Measurements from ENCODE around the gene LRRC8A.

Gene LRRC8A

DNA sequence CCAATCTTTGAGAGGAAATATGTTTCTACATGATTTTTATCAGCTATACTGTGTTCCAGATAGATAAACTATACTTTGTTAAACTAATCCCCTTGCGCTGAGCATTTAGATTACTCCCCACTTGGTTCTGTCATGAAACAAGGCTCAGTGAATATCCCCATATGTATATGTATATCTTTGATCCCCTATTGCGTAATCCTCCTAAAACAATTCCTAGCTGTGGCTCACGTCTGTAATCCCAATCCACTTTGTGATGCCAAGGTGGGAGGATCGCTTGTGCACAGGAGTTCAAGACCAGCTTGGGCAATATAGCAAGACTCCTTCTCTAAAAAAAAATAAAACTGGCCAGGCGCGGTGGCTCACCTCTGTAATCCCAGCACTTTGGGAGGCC, 41.6 kb downstream of the LRRC8A start:
- H3K4me1 ChIP-seq (ENCODE audit: control insufficient read depth, insufficient read depth, low read length), result no peaks in the 10 kb centered on the region
- no peak overlapping the region for H3K4me3 ChIP-seq (ENCODE audit: low read depth, low read length)
- no peaks in the 10 kb centered on the region for H3K9me3 ChIP-seq (ENCODE audit: control insufficient read depth, insufficient read depth, low read depth, low read length)
- POLR2A ChIA-PET, result no interaction called here
- H3K27ac ChIP-seq (ENCODE audit: extremely low read depth, low read depth, low read length), result no peak overlapping the region
- H3K36me3 ChIP-seq (ENCODE audit: control insufficient read depth in 2 of 2, insufficient read depth in 1 of 2, low read length in 2 of 2), result no peaks in the 10 kb centered on the region
- CTCF ChIA-PET, result interaction anchor here (1.1 to 3.0 kb wide), 4 partner anchors 60 to 190 kb away, joined by 3 to 12 read pairs (median 8); partner anchors contain the start of gene ENDOG
- TF ChIP-seq MZF1 (tag by site-specific recombination; IDR thresholded peaks at IDR 0.05; ENCODE audit: borderline replicate concordance) (peak; percentile 96), ATF2 (tag by site-specific recombination; IDR thresholded peaks at IDR 0.05; ENCODE audit: low read depth) (no peak)

- ChIA-PET POLR2A (interaction anchor here (0.6 to 1.1 kb wide), 2 partner anchors 49 to 76 kb away, joined by 3 to 4 read pairs; no protein-coding TSS in a partner anchor), CTCF (interaction anchor here (0.5 to 4.3 kb wide), 53 partner anchors 8 to 1740 kb away, joined by 3 to 94 read pairs (median 4); partner anchors contain the start of genes DOLK, ENDOG, KYAT1 and LRRC8A)
- Histone ChIP-seq H3K36me3 (ENCODE audit: control insufficient read depth in 2 of 2, insufficient read depth in 1 of 2, low read length in 2 of 2) (no peaks in the 10 kb centered on the region), H3K27ac (ENCODE audit: extremely low read depth, low read depth, low read length) (no peak overlapping the region), H3K9me3 (ENCODE audit: control insufficient read depth, insufficient read depth, low read depth, low read length) (no peaks in the 10 kb centered on the region), H3K4me3 (ENCODE audit: low read depth, low read length) (no peak overlapping the region), H3K4me1 (ENCODE audit: control insufficient read depth, insufficient read depth, low read length) (no peaks in the 10 kb centered on the region)
- no peak for TF ChIP-seq ZNF529 (tag by site-specific recombination; IDR thresholded peaks at IDR 0.05; ENCODE audit: insufficient replicate concordance)
- TF ChIP-seq SP7 (tag by site-specific recombination; IDR thresholded peaks at IDR 0.05), result peak; percentile 34; the same call in 1 of the 2 replicates
- no peak for TF ChIP-seq ZXDB (tag by site-specific recombination; IDR thresholded peaks at IDR 0.05)
- TF ChIP-seq ZNF341 (tag by site-specific recombination; IDR thresholded peaks at IDR 0.05; ENCODE audit: low read depth), result no peak
- TF ChIP-seq ZNF155 (tag by site-specific recombination; IDR thresholded peaks at IDR 0.05), result no peak
- TF ChIP-seq ZFP69B (tag by site-specific recombination; IDR thresholded peaks at IDR 0.05), result no peak
- no peak for TF ChIP-seq ZNF16 (tag by site-specific recombination; IDR thresholded peaks at IDR 0.05; ENCODE audit: low read depth)
- TF ChIP-seq, protein P1, sequence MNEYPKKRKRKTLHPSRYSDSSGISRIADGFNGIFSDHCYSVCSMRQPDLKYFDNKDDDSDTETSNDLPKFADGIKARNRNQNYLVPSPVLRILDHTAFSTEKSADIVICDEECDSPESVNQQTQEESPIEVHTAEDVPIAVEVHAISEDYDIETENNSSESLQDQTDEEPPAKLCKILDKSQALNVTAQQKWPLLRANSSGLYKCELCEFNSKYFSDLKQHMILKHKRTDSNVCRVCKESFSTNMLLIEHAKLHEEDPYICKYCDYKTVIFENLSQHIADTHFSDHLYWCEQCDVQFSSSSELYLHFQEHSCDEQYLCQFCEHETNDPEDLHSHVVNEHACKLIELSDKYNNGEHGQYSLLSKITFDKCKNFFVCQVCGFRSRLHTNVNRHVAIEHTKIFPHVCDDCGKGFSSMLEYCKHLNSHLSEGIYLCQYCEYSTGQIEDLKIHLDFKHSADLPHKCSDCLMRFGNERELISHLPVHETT (tag by site-specific recombination; IDR thresholded peaks at IDR 0.05), result no peak
- no peak for TF ChIP-seq GLIS1 (tag by site-specific recombination; IDR thresholded peaks at IDR 0.05)
- no peak for TF ChIP-seq MZF1 (tag by site-specific recombination; IDR thresholded peaks at IDR 0.05; ENCODE audit: borderline replicate concordance)
- no peak for TF ChIP-seq ZNF184 (tag by site-specific recombination; IDR thresholded peaks at IDR 0.05)
- TF ChIP-seq ZNF404 (tag by site-specific recombination; IDR thresholded peaks at IDR 0.05), result no peak
- no peak for TF ChIP-seq PRDM6 (tag by site-specific recombination; IDR thresholded peaks at IDR 0.05)
- TF ChIP-seq ZNF645 (tag by site-specific recombination; IDR thresholded peaks at IDR 0.05), result no peak
- TF ChIP-seq, protein P2, sequence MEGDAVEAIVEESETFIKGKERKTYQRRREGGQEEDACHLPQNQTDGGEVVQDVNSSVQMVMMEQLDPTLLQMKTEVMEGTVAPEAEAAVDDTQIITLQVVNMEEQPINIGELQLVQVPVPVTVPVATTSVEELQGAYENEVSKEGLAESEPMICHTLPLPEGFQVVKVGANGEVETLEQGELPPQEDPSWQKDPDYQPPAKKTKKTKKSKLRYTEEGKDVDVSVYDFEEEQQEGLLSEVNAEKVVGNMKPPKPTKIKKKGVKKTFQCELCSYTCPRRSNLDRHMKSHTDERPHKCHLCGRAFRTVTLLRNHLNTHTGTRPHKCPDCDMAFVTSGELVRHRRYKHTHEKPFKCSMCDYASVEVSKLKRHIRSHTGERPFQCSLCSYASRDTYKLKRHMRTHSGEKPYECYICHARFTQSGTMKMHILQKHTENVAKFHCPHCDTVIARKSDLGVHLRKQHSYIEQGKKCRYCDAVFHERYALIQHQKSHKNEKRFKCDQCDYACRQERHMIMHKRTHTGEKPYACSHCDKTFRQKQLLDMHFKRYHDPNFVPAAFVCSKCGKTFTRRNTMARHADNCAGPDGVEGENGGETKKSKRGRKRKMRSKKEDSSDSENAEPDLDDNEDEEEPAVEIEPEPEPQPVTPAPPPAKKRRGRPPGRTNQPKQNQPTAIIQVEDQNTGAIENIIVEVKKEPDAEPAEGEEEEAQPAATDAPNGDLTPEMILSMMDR (tag by site-specific recombination; IDR thresholded peaks at IDR 0.05), result peak; percentile 65
- TF ChIP-seq ZNF473 (tag by site-specific recombination; IDR thresholded peaks at IDR 0.05), result no peak
- no peak for TF ChIP-seq AEBP2 (tag by site-specific recombination; IDR thresholded peaks at IDR 0.05; ENCODE audit: borderline replicate concordance)
- TF ChIP-seq ZNF514 (tag by site-specific recombination; IDR thresholded peaks at IDR 0.05), result no peak
- TF ChIP-seq ZNF133 (tag by site-specific recombination; IDR thresholded peaks at IDR 0.05), result no peak
- TF ChIP-seq ZNF311 (tag by site-specific recombination; IDR thresholded peaks at IDR 0.05; ENCODE audit: borderline replicate concordance), result no peak
- no peak for TF ChIP-seq ZNF274 (IDR thresholded peaks at IDR 0.05; ENCODE audit: low read length)
- TF ChIP-seq ZNF274 (tag by site-specific recombination; IDR thresholded peaks at IDR 0.05; ENCODE audit: borderline replicate concordance), result no peak
- TF ChIP-seq ZNF704 (tag by site-specific recombination; IDR thresholded peaks at IDR 0.05), result no peak
These were observed 45.9 kb downstream of the LRRC8A start for GRCh38 chr9:128927731-128928411.

Data from HEK293 (cell line).